GM12891 (cell line): ENCODE results near the gene ETFA.

ENCODE experiments used
- POLR2A ChIP-seq: IDR thresholded peaks from 2 replicates; pipeline ENCODE4 v1.6.1; 2011; ENCODE audit warnings: low read depth, low read length, control low read depth
- POLR2AphosphoS5 ChIP-seq: IDR thresholded peaks from 2 replicates; pipeline ENCODE4 v1.6.1; 2011; ENCODE audit warnings: low read depth, low read length, control low read depth
- TAF1 ChIP-seq: IDR thresholded peaks from 2 replicates; pipeline ENCODE4 v1.6.1; 2011; ENCODE audit warnings: low read depth, low read length, control low read depth

DNA sequence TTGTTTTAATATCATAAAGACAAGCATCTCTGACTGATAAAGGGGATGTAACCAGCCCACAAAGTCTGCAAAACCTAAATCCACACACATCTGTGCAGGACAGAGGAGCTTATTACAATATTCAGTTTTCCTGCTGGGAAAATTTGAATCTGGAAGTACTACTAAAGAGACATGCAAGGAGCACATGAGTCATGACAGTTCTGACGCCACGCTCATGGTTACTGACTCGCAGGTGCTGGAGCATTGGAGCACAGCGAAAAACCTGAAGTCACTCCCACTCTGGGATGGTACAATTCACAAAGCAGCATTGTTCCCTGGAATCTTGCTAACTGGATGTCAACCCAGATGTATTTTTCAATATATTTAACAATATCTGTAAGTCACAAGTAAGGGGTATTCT is 17.7 kb upstream of the ETFA start:
- TF ChIP-seq POLR2A: no peak
- TF ChIP-seq POLR2AphosphoS5: no peak
- TF ChIP-seq TAF1: no peak
